Endodermal cell (in vitro differentiated cells): ENCODE data around the gene CLIC6. TPM values are rescaled to one million over a fixed set of nuclear protein-coding genes. Genes with fewer than 3 reads are reported as not detected.
A peak's percentile ranks its signal among the peaks of the same experiment; 100 is the strongest.

Experiments used
- DNase-seq: peaks from one replicate; pipeline ENCODE4 v3.0.0-alpha.2; 2017
- H3K27ac ChIP-seq: 2 replicates; pipeline ENCODE4 v1.5.1; 2013; ENCODE audit warnings: mild to moderate bottlenecking, low read depth, low read length, moderate library complexity
- H3K27me3 ChIP-seq: 2 replicates; pipeline ENCODE4 v1.6.1; 2013; ENCODE audit warnings: mild to moderate bottlenecking, low read length, moderate library complexity; ENCODE audit not compliant: insufficient read depth, control insufficient read depth, poor library complexity, severe bottlenecking
- H3K36me3 ChIP-seq: 2 replicates; pipeline ENCODE4 v1.7.0; 2013; ENCODE audit warnings: mild to moderate bottlenecking, low read length, moderate library complexity; ENCODE audit not compliant: control insufficient read depth, insufficient read depth
- H3K4me1 ChIP-seq: one replicate; pipeline ENCODE4 v1.7.0; 2013; ENCODE audit warnings: low read length; ENCODE audit not compliant: control insufficient read depth, insufficient read depth
- H3K4me3 ChIP-seq: 2 replicates; pipeline ENCODE4 v1.5.1; 2013; ENCODE audit warnings: mild to moderate bottlenecking, low read length, moderate library complexity
- H3K9ac ChIP-seq: 2 replicates; pipeline ENCODE4 v1.6.1; 2013; ENCODE audit warnings: mild to moderate bottlenecking, low read length, moderate library complexity; ENCODE audit not compliant: poor library complexity, severe bottlenecking; ENCODE audit errors: extremely low read depth
- H3K9me3 ChIP-seq: 2 replicates; pipeline ENCODE4 v1.6.1; 2013; ENCODE audit warnings: mild to moderate bottlenecking, low read length, moderate library complexity; ENCODE audit not compliant: control insufficient read depth
- H3K27ac Mint-ChIP-seq: 2 replicates; pipeline ENCODE4 v1.8.0; 2020; ENCODE audit warnings: mixed read lengths
- H3K27me3 Mint-ChIP-seq: 2 replicates; pipeline ENCODE4 v1.8.0; 2021; ENCODE audit warnings: mild to moderate bottlenecking, mixed read lengths; ENCODE audit not compliant: insufficient read depth
- H3K36me3 Mint-ChIP-seq: 2 replicates; pipeline ENCODE4 v1.8.0; 2020; ENCODE audit warnings: low read depth, mixed read lengths
- H3K4me1 Mint-ChIP-seq: 2 replicates; pipeline ENCODE4 v1.8.0; 2020; ENCODE audit warnings: mixed read lengths
- H3K4me3 Mint-ChIP-seq: 2 replicates; pipeline ENCODE4 v1.8.0; 2020; ENCODE audit warnings: mild to moderate bottlenecking, moderate library complexity, mixed read lengths
- H3K9me3 Mint-ChIP-seq: 2 replicates; pipeline ENCODE4 v1.8.0; 2020; ENCODE audit warnings: mild to moderate bottlenecking, mixed read lengths
- CTCF ChIP-seq: fragments of 200-600 bp; sonication (generic); conservative IDR thresholded peaks from 2 replicates; pipeline ENCODE4 v1.5.0; 2021; ENCODE audit warnings: antibody characterized with exemption, mild to moderate bottlenecking
- WGBS, 2 experiments: methylation state at CpG; one replicate each; pipeline versions ENCODE4 v1.1.5 to v1.1.7; 2013; ENCODE audit warnings: missing lambda C conversion rate in 2 of 2, mixed read lengths in 1 of 2; ENCODE audit not compliant: insufficient coverage in 1 of 2, insufficient read length in 1 of 2; 5-methylcytosine and 5-hydroxymethylcytosine counted together
- total RNA-seq, 2 donors: library from RNA; stranded (reverse); fragmentation: NEBNext Ultra II Directional in 1 of 2; extraction: Animal tissue kit (Norgen Biotek cat#: 25700) in 1 of 2; gene quantifications; 2 replicates in 1 of 2; 3 replicates in 1 of 2; pipeline ENCODE4 v1.2.1, GENCODE V29; 2021

The CLIC6 gene
- total RNA-seq, 2 donors from 2014 or later: 1.7 to 2.4 TPM

- DNase-seq: peak; percentile 86
- H3K4me3 ChIP-seq: no peak overlapping the region
- no peaks in the 10 kb centered on the region for H3K4me1 ChIP-seq
- Mint-ChIP-seq H3K27me3 (peaks cover 2% of the 10 kb centered on the region), H3K27ac (no peak overlapping the region), H3K4me3 (no peak overlapping the region), H3K36me3 (no peaks in the 10 kb centered on the region), H3K9me3 (no peaks in the 10 kb centered on the region), H3K4me1 (peaks cover under 1% of the 10 kb centered on the region)
- no peaks in the 10 kb centered on the region for H3K9me3 ChIP-seq
- H3K27ac ChIP-seq: no peak overlapping the region
- H3K9ac ChIP-seq: no peak overlapping the region
- H3K27me3 ChIP-seq: no peaks in the 10 kb centered on the region
- whole genome bisulfite sequencing, 2 experiments: 67 to 81% methylated on average over 3 to 7 of the region's 7 CpGs
- TF ChIP-seq CTCF: peak; percentile 93
- no peaks in the 10 kb centered on the region for H3K36me3 ChIP-seq
Observed at GRCh38 chr21:34722684-34723300, 54.0 kb downstream of the CLIC6 start.

DNA sequence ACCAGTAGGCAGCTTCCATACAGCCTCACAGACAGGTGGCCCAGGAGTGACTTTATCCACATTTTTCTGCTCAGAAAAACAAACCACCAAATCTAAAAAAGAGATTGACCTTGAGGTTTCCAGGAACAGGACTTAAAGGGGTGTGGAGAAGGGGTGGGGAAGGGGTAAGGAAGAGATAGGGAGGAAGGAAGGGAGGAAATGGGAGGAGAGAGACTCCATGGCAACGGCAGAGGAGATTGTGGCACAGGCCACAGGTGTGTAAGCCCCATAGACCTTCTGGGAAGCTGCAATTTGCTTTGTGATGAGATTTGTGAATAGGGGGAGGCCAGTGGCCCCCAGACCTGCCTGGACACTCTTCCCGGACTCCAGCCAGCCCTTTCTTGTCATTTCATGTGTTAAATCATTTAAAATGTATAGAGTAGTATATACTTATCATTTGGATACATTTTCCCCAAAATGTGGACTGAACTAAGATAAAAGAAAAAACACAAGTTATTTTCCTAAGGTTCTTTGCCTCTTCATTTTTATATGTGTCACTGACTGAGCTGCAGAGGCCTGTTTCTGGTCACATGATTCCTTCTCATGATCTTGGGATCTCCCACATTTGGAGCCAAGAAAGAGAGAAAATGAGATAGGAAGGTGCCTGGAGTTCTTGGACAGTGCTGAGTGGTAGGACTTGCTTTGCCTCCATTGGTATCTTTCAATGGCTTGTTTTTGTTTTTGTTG is 55.5 kb downstream of the CLIC6 start:
- no peak for DNase-seq
- H3K4me3 Mint-ChIP-seq: no peak overlapping the region
- no peaks in the 10 kb centered on the region for H3K9me3 Mint-ChIP-seq
- no peak for TF ChIP-seq CTCF
- H3K4me1 Mint-ChIP-seq: peaks cover 2% of the 10 kb centered on the region
- no peaks in the 10 kb centered on the region for H3K4me1 ChIP-seq
- no peak overlapping the region for H3K27ac ChIP-seq
- no peak overlapping the region for H3K27ac Mint-ChIP-seq
- H3K27me3 ChIP-seq: no peaks in the 10 kb centered on the region
- no peak overlapping the region for H3K4me3 ChIP-seq
- no peak overlapping the region for H3K9ac ChIP-seq
- no peaks in the 10 kb centered on the region for H3K9me3 ChIP-seq
- no peaks in the 10 kb centered on the region for H3K36me3 Mint-ChIP-seq
- H3K36me3 ChIP-seq: no peaks in the 10 kb centered on the region
- WGBS, 2 experiments: 79 to 88% methylated on average over 1 of the region's 2 CpGs
- H3K27me3 Mint-ChIP-seq: peaks cover 2% of the 10 kb centered on the region

DNA sequence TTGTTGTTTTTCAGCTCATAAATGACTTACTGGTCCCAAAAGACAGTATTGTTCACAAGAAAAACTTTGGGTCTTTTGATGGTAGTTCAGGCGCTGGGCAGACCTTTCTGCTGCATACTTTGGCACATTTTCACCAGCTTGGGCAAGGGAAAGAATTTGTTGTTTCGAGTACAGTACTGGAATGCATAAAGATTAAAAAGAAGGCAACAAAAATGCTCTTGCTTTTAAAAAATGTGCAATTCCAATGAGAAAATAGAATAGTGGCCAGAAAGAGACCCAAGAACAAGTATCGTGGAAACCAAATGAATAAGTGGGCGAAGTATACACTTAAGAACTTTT is 56.0 kb downstream of the CLIC6 start:
- H3K27me3 ChIP-seq: no peaks in the 10 kb centered on the region
- Mint-ChIP-seq H3K4me3 (no peak overlapping the region), H3K27me3 (peaks cover 2% of the 10 kb centered on the region), H3K4me1 (peaks cover 2% of the 10 kb centered on the region), H3K27ac (no peak overlapping the region), H3K9me3 (no peaks in the 10 kb centered on the region), H3K36me3 (no peaks in the 10 kb centered on the region)
- no peak overlapping the region for H3K27ac ChIP-seq
- no peaks in the 10 kb centered on the region for H3K36me3 ChIP-seq
- H3K4me1 ChIP-seq: no peaks in the 10 kb centered on the region
- WGBS, 2 experiments: 88 to 91% methylated on average over 4 of the region's 4 CpGs
- H3K4me3 ChIP-seq: no peak overlapping the region
- no peak for DNase-seq
- TF ChIP-seq CTCF: no peak
- no peak overlapping the region for H3K9ac ChIP-seq
- no peaks in the 10 kb centered on the region for H3K9me3 ChIP-seq
